HG02981 (cell line): ENCODE results near the gene CDKN2D.
"Not testable (repeated sequence)": the region's sequence is repeated elsewhere in the genome, so short reads cannot be mapped to it uniquely, and the experiment has no call there.

Experiments used
- ATAC-seq: cut with Tn5 transposase; IDR thresholded peaks from one replicate; pipeline ENCODE4 v1.9.1; 2021; ENCODE audit warnings: mild to moderate bottlenecking, moderate library complexity; ENCODE audit not compliant: unreplicated experiment

Gene CDKN2D

GRCh38 chr19:10582091-10582490 is 13.3 kb upstream of the CDKN2D start:
- no peak for ATAC-seq

GRCh38 chr19:10580979-10581631 is 12.3 kb upstream of the CDKN2D start:
- ATAC-seq, result no peak

- ATAC-seq, result no peak
Observed at GRCh38 chr19:10577951-10578350, 9.2 kb upstream of the CDKN2D start.

- ATAC-seq, result no peak
Observed at GRCh38 chr19:10575011-10575716, 6.4 kb upstream of the CDKN2D start.

GRCh38 chr19:10574462-10574861 is 5.7 kb upstream of the CDKN2D start:
- ATAC-seq, result no peak

- not testable (repeated sequence) for ATAC-seq
Observed at GRCh38 chr19:10573793-10574192, 5.0 kb upstream of the CDKN2D start.

GRCh38 chr19:10568062-10568825 is 535 bp downstream of the CDKN2D start:
- ATAC-seq, result no peak

GRCh38 chr19:10567656-10568055 is 1.1 kb downstream of the CDKN2D start:
- no peak for ATAC-seq

GRCh38 chr19:10566658-10567410 is 1.9 kb downstream of the CDKN2D start:
- ATAC-seq, result no peak

GRCh38 chr19:10566408-10566657 is 2.4 kb downstream of the CDKN2D start:
- ATAC-seq, result no peak

GRCh38 chr19:10565567-10566407 is 3.0 kb downstream of the CDKN2D start, which contains the start of gene KRI1:
Gene KRI1, minus strand, starts transcription at chr19:10566010. Its CDS starts 11 bp downstream, at chr19:10565999.
- peak; percentile 39 for ATAC-seq

- no peak for ATAC-seq
Observed at GRCh38 chr19:10565028-10565566, 3.7 kb downstream of the CDKN2D start.

GRCh38 chr19:10562609-10563008 is 6.2 kb downstream of the CDKN2D start:
- no peak for ATAC-seq

GRCh38 chr19:10560154-10560553 is 8.6 kb downstream of the CDKN2D start:
- no peak for ATAC-seq

- ATAC-seq, result no peak
Observed at GRCh38 chr19:10557603-10558197, 11.1 kb downstream of the CDKN2D start.

- no peak for ATAC-seq
Observed at GRCh38 chr19:10555610-10555973, 13.2 kb downstream of the CDKN2D start.

GRCh38 chr19:10554760-10555609 is 13.8 kb downstream of the CDKN2D start:
- no peak for ATAC-seq

- peak; percentile 73 for ATAC-seq
Observed at GRCh38 chr19:10553943-10554381, 14.8 kb downstream of the CDKN2D start.
